GM12872 (cell line): ENCODE data around the gene IRF2.

Experiments
- CTCF ChIP-seq: IDR thresholded peaks from 3 replicates; pipeline ENCODE4 v1.5.1; 2011; ENCODE audit warnings: low read depth, mild to moderate bottlenecking, low read length, moderate library complexity; ENCODE audit not compliant: insufficient read depth

The IRF2 gene

DNA sequence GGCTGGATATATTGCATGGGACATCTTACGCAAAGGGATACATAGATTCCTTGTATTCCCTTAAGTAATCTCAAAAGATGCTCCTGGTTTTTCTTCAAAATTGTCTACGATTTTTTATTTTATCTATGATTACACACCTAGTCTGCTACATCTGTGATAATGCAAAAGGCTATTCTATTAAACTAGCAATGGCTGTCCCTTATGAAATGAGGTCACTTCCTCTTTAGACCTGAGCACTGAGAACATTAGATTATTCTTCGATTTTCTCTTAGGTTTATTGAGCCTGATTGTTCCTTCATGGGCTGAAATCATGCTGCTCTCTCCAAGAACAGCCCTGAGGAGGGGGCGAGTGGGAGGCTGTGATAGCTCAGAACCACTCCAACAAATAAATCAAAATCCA lies 129.9 kb downstream of the IRF2 start:
- no peak for TF ChIP-seq CTCF

DNA sequence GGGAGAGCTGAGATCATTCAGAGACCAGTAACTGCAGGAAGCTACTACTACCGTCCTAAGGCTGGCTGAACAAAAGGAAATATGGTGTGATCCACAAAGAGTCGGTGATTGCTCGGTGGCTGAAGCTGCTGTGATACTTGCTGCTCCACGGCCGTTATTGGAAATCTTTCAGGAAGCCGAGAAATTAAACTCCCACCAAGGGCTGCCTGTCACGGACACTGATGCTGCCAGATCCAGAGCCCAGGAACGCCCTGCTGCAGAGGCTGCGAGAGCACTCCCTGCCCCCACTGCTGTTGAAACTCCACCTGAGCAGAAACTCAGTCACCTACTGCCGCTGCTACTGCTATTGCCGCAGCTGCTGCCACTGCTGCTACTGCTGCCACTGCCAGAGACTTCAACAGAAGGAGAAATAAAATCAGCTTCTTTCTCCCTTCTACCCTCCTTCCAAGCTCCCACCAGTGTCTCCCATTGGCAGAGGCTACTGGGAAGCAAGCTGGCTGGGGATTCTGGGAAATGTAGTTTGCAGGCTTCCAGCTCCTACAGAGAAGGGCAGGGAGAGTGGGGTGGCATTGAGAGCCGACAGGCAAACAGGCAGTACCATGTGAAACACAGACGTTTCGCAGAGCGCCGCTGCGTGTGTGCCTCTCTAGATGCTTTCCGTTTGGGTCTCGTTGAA lies 130.7 kb downstream of the IRF2 start:
- TF ChIP-seq CTCF = no peak

- no peak for TF ChIP-seq CTCF
Measured at GRCh38 chr4:184342167-184342856, 132.0 kb downstream of the IRF2 start.

- no peak for TF ChIP-seq CTCF
Measured at GRCh38 chr4:184337907-184338306, 136.4 kb downstream of the IRF2 start.
